GM12891 (cell line): ENCODE measurements around the gene ZNF683.

Experiments used
- PAX5 ChIP-seq: IDR thresholded peaks from 2 replicates; pipeline ENCODE4 v1.6.1; 2011; ENCODE audit warnings: low read length, moderate library complexity, mild to moderate bottlenecking; ENCODE audit not compliant: insufficient read depth, severe bottlenecking
- POLR2A ChIP-seq: IDR thresholded peaks from 2 replicates; pipeline ENCODE4 v1.6.1; 2011; ENCODE audit warnings: low read depth, low read length, control low read depth
- POLR2AphosphoS5 ChIP-seq: IDR thresholded peaks from 2 replicates; pipeline ENCODE4 v1.6.1; 2011; ENCODE audit warnings: low read depth, low read length, control low read depth

DNA sequence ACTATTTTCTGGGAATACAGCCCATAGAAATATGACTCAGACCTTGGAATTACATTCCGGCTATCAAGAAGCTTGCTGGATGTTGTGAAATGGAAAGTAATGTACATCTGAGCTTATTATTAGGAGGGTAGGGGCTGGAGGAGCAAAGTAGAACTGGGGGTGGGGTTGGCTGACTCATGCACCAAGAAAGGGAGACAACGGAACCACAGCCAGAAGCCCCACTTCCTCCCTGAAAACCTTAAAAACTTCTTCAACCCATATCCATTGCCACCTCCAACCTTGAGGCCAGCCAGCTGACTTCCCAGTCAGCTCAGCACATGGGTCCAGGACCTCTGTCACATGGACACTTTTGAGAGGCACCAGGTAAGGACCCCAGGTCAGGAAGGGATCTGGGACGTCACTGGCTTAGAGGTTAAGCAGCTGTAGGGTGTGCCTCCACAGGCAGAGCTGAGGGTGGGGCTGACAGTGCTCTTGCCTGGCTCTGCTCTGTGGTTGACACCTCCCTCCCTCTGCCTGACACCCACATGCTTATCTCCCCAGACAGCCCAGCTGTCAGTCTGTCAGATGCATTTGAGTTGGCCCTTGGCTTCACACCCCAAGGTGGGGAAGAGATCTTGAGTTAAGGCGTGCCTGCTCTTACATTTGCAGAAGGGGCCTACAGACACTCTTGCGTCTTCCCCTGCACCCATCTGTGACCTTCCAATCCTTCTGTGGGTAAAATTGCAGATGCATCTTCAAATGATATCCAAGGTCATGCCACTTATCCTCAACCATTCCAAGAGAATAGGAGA is 5.7 kb upstream of the ZNF683 start:
- TF ChIP-seq POLR2A (no peak), POLR2AphosphoS5 (no peak), PAX5 (no peak)
